HepG2 (cell line): ENCODE measurements around the gene PIK3R5. TPM values are rescaled to one million over a fixed set of nuclear protein-coding genes. Genes with fewer than 3 reads are reported as not detected.

Experiments used
- ATAC-seq: fragments of 200-7000 bp; cut with Tn5 transposase; 3 replicates; pipeline ENCODE4 v1.9.1; 2020; ENCODE audit warnings: mild to moderate bottlenecking, moderate library complexity
- BruUV-seq: library from RNA; stranded (reverse); fragments of 400-500 nt; replicated peaks from 2 replicates; lab custom pipeline; 2021; lab: Mats Ljungman, UMichigan
- CTCF ChIA-PET: fragments of 300-600 bp; formaldehyde crosslinking; extraction: SDS; loops from one replicate; lab custom pipeline; 2021; ENCODE audit warnings: low total read pairs, inconsistent platforms, low intra/inter-chr PET ratio; lab: Yijun Ruan, JAX
- POLR2A ChIA-PET: fragments of 350-600 bp; sonication (Branson Sonifier 250); formaldehyde crosslinking; loops from one replicate; lab custom pipeline; 2020; ENCODE audit warnings: antibody characterized with exemption, inconsistent platforms; lab: Yijun Ruan, JAX
- DNase-seq: peaks from one replicate; pipeline ENCODE4 v3.0.0-alpha.2; 2015; ENCODE audit warnings: low spot score
- FAIRE-seq: peaks from 3 replicates; lab custom pipeline; 2011; peaks lifted over from hg19 to GRCh38; lab: Jason Lieb, UNC
- H2AFZ ChIP-seq: one replicate; pipeline ENCODE4 v1.6.1; 2011; ENCODE audit warnings: low read length, inconsistent platforms
- H3K27ac ChIP-seq: fragments of 300-600 bp; 3 replicates; pipeline ENCODE4 v1.8.0; 2011; ENCODE audit warnings: mixed run types, mild to moderate bottlenecking, mixed read lengths, low read length, inconsistent platforms; ENCODE audit not compliant: insufficient read depth; ENCODE audit errors: extremely low read length
- H3K27me3 ChIP-seq, 2 experiments: fragments of 200-600 bp in 1 of 2; 2 replicates in 1 of 2; 3 replicates in 1 of 2; pipeline versions ENCODE4 v1.6.0 to v1.8.0; 2011; ENCODE audit warnings: low read length in 2 of 2, mild to moderate bottlenecking in 2 of 2, moderate library complexity in 2 of 2, inconsistent platforms in 1 of 2; ENCODE audit not compliant: insufficient read depth in 2 of 2, control insufficient read depth in 1 of 2
- H3K36me3 ChIP-seq, 2 experiments: fragments of 200-600 bp in 1 of 2; replicated peaks in 1 of 2; 2 replicates in 1 of 2; 3 replicates in 1 of 2; pipeline versions ENCODE4 v1.5.1 to v1.8.0; 2011; ENCODE audit warnings: low read length in 2 of 2, inconsistent platforms in 1 of 2; ENCODE audit not compliant: insufficient read depth in 2 of 2, control insufficient read depth in 1 of 2
- H3K4me1 ChIP-seq: 2 replicates; pipeline ENCODE4 v1.5.1; 2012; ENCODE audit warnings: low read length, inconsistent platforms; ENCODE audit not compliant: insufficient read depth
- H3K4me2 ChIP-seq: 2 replicates; pipeline ENCODE4 v1.6.0; 2011; ENCODE audit warnings: low read depth, low read length, inconsistent platforms
- H3K4me3 ChIP-seq, 3 experiments: fragments of 200-600 bp in 1 of 3; sonication (generic), shearing (Covaris generic) in 1 of 3; replicated peaks in 1 of 3; 2 replicates each; pipeline ENCODE4 v1.5.1; 2011 to 2016; ENCODE audit warnings: low read length in 3 of 3, inconsistent platforms in 2 of 3, low read depth in 2 of 3, mild to moderate bottlenecking in 2 of 3, control low read depth in 1 of 3, mixed read lengths in 1 of 3; ENCODE audit not compliant: insufficient read depth in 1 of 3
- H3K79me2 ChIP-seq: one replicate; pipeline ENCODE4 v1.6.1; 2011; ENCODE audit warnings: low read length, inconsistent platforms; ENCODE audit not compliant: insufficient read depth
- H3K9ac ChIP-seq: 2 replicates; pipeline ENCODE4 v1.6.0; 2011; ENCODE audit warnings: mild to moderate bottlenecking, low read depth, low read length, inconsistent platforms; ENCODE audit not compliant: insufficient read depth
- H3K9me3 ChIP-seq: 2 replicates; pipeline ENCODE4 v1.5.1; 2012; ENCODE audit warnings: mild to moderate bottlenecking, low read length
- H4K20me1 ChIP-seq: 2 replicates; pipeline ENCODE4 v1.6.0; 2011; ENCODE audit warnings: inconsistent platforms, mild to moderate bottlenecking, low read length, moderate library complexity; ENCODE audit not compliant: insufficient read depth
- CCDC6 ChIP-seq: sonication (generic); formaldehyde crosslinking; IDR thresholded peaks from 2 replicates; pipeline ENCODE4 v1.8.1; 2022; ENCODE audit warnings: mild to moderate bottlenecking, missing genetic modification reagents, moderate library complexity
- CENPX ChIP-seq: sonication (generic); formaldehyde crosslinking; IDR thresholded peaks from 2 replicates; pipeline ENCODE4 v1.9.0; 2021; ENCODE audit warnings: mild to moderate bottlenecking, missing genetic modification reagents, moderate library complexity
- NR3C1 ChIP-seq: sonication (generic); formaldehyde crosslinking; IDR thresholded peaks from 2 replicates; pipeline ENCODE4 v1.4.0; 2020; ENCODE audit warnings: missing genetic modification reagents
- REPIN1 ChIP-seq: sonication (generic); formaldehyde crosslinking; IDR thresholded peaks from 2 replicates; pipeline ENCODE4 v1.8.0; 2022; ENCODE audit warnings: missing genetic modification reagents, low read depth, mild to moderate bottlenecking, borderline replicate concordance
- STAG1 ChIP-seq: sonication (generic); formaldehyde crosslinking; IDR thresholded peaks from 2 replicates; pipeline ENCODE4 v1.4.0; 2020; ENCODE audit warnings: missing genetic modification reagents
- ZFP82 ChIP-seq: sonication (generic); formaldehyde crosslinking; IDR thresholded peaks from 2 replicates; pipeline ENCODE4 v1.5.1; 2020; ENCODE audit warnings: mild to moderate bottlenecking, missing genetic modification reagents, borderline replicate concordance
- ZNF549 ChIP-seq: sonication (generic); formaldehyde crosslinking; IDR thresholded peaks from 2 replicates; pipeline ENCODE4 v1.5.0; 2020; ENCODE audit warnings: missing genetic modification reagents
- WGBS: methylation state at CpG from one replicate; pipeline ENCODE4 v1.1.6; 2017; ENCODE audit warnings: low lambda C conversion rate; 5-methylcytosine and 5-hydroxymethylcytosine counted together
- in situ Hi-C: cut with HindIII; loops from 2 replicates; pipeline ENCODE4 v1.10.0; 2017; ENCODE audit warnings: low pct_unique_long_range_greater_than_20kb; ENCODE audit not compliant: extremely low pct_ligation_motif_present
- intact Hi-C: fragments of 100-400 bp; cut with micrococcal nuclease; formaldehyde crosslinking; loops from one replicate; pipeline ENCODE4 v1.10.0; 2022; ENCODE audit not compliant: unreplicated experiment
- polyA plus RNA-seq, 8 experiments: library from polyadenylated mRNA; depleted of rRNA in 3 of 8; stranded (reverse) in 7 of 8; unstranded in 1 of 8; fragments of >200 nt; fragmentation: Illumina TruSeq in 4 of 8; extraction: Trizol in 4 of 8; gene quantifications; 2 replicates each; pipeline versions ENCODE4 v1.2.1 to v1.2.3, GENCODE V29; 2011 to 2016; ENCODE audit warnings: low read depth in 4 of 8, missing spikeins in 1 of 8, mixed read lengths in 1 of 8; ENCODE audit not compliant: insufficient read depth in 1 of 8
- total RNA-seq, 5 experiments: library from RNA; depleted of rRNA; stranded (reverse); fragments of >200 nt; fragmentation: Illumina TruSeq; extraction: Trizol; gene quantifications; 2 replicates each; pipeline ENCODE4 v1.2.3, GENCODE V29; 2016; ENCODE audit warnings: low read depth in 1 of 5
- TF ChIP-seq, protein P1 (sequence below), 2 experiments: sonication (generic) in 1 of 2; formaldehyde crosslinking in 1 of 2; IDR thresholded peaks; 2 replicates each; pipeline versions ENCODE4 v1.4.0 to v1.6.1; 2018 to 2020; ENCODE audit warnings: missing genetic modification reagents in 2 of 2, borderline replicate concordance in 1 of 2, low read depth in 1 of 2, mild to moderate bottlenecking in 1 of 2, missing biosample characterization in 1 of 2
- TF ChIP-seq, protein P2 (sequence below): sonication (generic); formaldehyde crosslinking; IDR thresholded peaks from 2 replicates; pipeline ENCODE4 v1.5.1; 2020; ENCODE audit warnings: mild to moderate bottlenecking, missing genetic modification reagents, borderline replicate concordance
- TF ChIP-seq, protein P3 (sequence below): sonication (generic); formaldehyde crosslinking; IDR thresholded peaks from 2 replicates; pipeline ENCODE4 v1.5.1; 2020; ENCODE audit warnings: mild to moderate bottlenecking, moderate library complexity, missing genetic modification reagents
- TF ChIP-seq, protein P4 (sequence below): sonication (generic); formaldehyde crosslinking; IDR thresholded peaks from 2 replicates; pipeline ENCODE4 v1.4.0; 2020; ENCODE audit warnings: missing genetic modification reagents, borderline replicate concordance
- TF ChIP-seq, protein P5 (sequence below): sonication (generic); formaldehyde crosslinking; IDR thresholded peaks from 2 replicates; pipeline ENCODE4 v1.4.0; 2020; ENCODE audit warnings: missing genetic modification reagents, mild to moderate bottlenecking, borderline replicate concordance

Gene PIK3R5
- total and polyA plus RNA-seq, 2 of the 13 experiments (the other 11 are each of a cell fraction or from before 2014, with no cell fraction given) = not detected

DNA sequence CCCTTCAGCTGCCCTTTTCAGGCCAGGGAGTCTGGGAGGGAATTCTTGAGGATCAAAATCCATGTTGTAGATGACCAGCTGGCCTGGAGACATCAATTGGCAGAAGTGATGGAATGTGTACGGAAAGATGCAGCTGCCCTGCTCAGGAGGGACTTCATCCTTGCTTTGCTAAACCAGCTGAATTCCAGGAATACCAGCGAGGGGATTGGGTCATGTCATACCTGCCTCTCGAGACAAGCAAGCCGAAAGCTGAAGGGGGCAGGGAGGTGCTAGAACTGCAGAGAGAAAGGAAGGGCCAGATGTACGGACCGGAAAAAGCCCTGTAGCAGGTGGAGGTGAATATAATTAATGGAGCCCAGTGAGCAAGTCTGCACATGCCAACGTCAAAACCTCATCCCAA, 30.2 kb upstream of the PIK3R5 start:
- CTCF ChIA-PET = no interaction called here
- in situ Hi-C loops = loop anchor here (10.0 to 25.0 kb wide), 2 partner anchors 292 to 519 kb away; no protein-coding TSS in a partner anchor
- ATAC-seq = no peak

More for the DNA sequence above, 30.2 kb upstream of the PIK3R5 start:
- no peak for DNase-seq
- no peaks in the 10 kb centered on the region for H3K4me1 ChIP-seq
- intact Hi-C loops = loop anchor here (10.0 kb wide), 1 partner anchor 169 kb away; no protein-coding TSS in a partner anchor
- H3K36me3 ChIP-seq = no peaks in the 10 kb centered on the region
- no peak overlapping the region for H3K9ac ChIP-seq
- FAIRE-seq = no peak
- no peak for TF ChIP-seq STAG1 (CRISPR knock-in tag)
- TF ChIP-seq, protein P1, sequence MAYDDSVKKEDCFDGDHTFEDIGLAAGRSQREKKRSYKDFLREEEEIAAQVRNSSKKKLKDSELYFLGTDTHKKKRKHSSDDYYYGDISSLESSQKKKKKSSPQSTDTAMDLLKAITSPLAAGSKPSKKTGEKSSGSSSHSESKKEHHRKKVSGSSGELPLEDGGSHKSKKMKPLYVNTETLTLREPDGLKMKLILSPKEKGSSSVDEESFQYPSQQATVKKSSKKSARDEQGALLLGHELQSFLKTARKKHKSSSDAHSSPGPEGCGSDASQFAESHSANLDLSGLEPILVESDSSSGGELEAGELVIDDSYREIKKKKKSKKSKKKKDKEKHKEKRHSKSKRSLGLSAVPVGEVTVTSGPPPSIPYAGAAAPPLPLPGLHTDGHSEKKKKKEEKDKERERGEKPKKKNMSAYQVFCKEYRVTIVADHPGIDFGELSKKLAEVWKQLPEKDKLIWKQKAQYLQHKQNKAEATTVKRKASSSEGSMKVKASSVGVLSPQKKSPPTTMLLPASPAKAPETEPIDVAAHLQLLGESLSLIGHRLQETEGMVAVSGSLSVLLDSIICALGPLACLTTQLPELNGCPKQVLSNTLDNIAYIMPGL (CRISPR knock-in tag; IDR thresholded peaks at IDR 0.05; ENCODE audit: borderline replicate concordance in 1 of 2, low read depth in 1 of 2) = no peak
- TF ChIP-seq ZNF549 (CRISPR knock-in tag) = no peak
- TF ChIP-seq, protein P2, sequence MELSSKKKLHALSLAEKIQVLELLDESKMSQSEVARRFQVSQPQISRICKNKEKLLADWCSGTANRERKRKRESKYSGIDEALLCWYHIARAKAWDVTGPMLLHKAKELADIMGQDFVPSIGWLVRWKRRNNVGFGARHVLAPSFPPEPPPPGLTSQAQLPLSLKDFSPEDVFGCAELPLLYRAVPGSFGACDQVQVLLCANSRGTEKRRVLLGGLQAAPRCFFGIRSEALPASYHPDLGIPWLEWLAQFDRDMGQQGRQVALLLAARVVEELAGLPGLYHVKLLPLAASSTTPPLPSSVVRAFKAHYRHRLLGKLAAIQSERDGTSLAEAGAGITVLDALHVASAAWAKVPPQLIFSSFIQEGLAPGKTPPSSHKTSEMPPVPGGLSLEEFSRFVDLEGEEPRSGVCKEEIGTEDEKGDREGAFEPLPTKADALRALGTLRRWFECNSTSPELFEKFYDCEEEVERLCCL (CRISPR knock-in tag) = no peak
- TF ChIP-seq, protein P3, sequence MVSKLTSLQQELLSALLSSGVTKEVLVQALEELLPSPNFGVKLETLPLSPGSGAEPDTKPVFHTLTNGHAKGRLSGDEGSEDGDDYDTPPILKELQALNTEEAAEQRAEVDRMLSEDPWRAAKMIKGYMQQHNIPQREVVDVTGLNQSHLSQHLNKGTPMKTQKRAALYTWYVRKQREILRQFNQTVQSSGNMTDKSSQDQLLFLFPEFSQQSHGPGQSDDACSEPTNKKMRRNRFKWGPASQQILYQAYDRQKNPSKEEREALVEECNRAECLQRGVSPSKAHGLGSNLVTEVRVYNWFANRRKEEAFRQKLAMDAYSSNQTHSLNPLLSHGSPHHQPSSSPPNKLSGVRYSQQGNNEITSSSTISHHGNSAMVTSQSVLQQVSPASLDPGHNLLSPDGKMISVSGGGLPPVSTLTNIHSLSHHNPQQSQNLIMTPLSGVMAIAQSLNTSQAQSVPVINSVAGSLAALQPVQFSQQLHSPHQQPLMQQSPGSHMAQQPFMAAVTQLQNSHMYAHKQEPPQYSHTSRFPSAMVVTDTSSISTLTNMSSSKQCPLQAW (CRISPR knock-in tag) = no peak
- TF ChIP-seq NR3C1 (CRISPR knock-in tag) = no peak
- no peak for TF ChIP-seq CENPX (CRISPR knock-in tag)
- no peak for TF ChIP-seq CCDC6 (CRISPR knock-in tag)
- TF ChIP-seq, protein P4, sequence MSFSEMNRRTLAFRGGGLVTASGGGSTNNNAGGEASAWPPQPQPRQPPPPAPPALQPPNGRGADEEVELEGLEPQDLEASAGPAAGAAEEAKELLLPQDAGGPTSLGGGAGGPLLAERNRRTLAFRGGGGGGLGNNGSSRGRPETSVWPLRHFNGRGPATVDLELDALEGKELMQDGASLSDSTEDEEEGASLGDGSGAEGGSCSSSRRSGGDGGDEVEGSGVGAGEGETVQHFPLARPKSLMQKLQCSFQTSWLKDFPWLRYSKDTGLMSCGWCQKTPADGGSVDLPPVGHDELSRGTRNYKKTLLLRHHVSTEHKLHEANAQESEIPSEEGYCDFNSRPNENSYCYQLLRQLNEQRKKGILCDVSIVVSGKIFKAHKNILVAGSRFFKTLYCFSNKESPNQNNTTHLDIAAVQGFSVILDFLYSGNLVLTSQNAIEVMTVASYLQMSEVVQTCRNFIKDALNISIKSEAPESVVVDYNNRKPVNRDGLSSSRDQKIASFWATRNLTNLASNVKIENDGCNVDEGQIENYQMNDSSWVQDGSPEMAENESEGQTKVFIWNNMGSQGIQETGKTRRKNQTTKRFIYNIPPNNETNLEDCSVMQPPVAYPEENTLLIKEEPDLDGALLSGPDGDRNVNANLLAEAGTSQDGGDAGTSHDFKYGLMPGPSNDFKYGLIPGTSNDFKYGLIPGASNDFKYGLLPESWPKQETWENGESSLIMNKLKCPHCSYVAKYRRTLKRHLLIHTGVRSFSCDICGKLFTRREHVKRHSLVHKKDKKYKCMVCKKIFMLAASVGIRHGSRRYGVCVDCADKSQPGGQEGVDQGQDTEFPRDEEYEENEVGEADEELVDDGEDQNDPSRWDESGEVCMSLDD (CRISPR knock-in tag) = no peak
- no peak for TF ChIP-seq REPIN1 (CRISPR knock-in tag)
- TF ChIP-seq ZFP82 (CRISPR knock-in tag) = no peak
- TF ChIP-seq, protein P5, sequence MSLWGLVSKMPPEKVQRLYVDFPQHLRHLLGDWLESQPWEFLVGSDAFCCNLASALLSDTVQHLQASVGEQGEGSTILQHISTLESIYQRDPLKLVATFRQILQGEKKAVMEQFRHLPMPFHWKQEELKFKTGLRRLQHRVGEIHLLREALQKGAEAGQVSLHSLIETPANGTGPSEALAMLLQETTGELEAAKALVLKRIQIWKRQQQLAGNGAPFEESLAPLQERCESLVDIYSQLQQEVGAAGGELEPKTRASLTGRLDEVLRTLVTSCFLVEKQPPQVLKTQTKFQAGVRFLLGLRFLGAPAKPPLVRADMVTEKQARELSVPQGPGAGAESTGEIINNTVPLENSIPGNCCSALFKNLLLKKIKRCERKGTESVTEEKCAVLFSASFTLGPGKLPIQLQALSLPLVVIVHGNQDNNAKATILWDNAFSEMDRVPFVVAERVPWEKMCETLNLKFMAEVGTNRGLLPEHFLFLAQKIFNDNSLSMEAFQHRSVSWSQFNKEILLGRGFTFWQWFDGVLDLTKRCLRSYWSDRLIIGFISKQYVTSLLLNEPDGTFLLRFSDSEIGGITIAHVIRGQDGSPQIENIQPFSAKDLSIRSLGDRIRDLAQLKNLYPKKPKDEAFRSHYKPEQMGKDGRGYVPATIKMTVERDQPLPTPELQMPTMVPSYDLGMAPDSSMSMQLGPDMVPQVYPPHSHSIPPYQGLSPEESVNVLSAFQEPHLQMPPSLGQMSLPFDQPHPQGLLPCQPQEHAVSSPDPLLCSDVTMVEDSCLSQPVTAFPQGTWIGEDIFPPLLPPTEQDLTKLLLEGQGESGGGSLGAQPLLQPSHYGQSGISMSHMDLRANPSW (CRISPR knock-in tag) = no peak
- BruUV-seq = no TSS peak
- H3K9me3 ChIP-seq = no peaks in the 10 kb centered on the region
- no peak overlapping the region for H3K27ac ChIP-seq
- no peak overlapping the region for H2AFZ ChIP-seq
- no peaks in the 10 kb centered on the region for H4K20me1 ChIP-seq
- 1% methylated on average over 7 of the region's 7 CpGs for WGBS
- POLR2A ChIA-PET = no interaction called here
- H3K4me3 ChIP-seq = no peak overlapping the region
- H3K4me2 ChIP-seq = no peak overlapping the region
- no peaks in the 10 kb centered on the region for H3K79me2 ChIP-seq
- 0 out of 5 replicates have a peak, but pooled peaks cover 0 to 4% of the 10 kb centered on the region in 2 experiments for H3K27me3 ChIP-seq
